Loucy (cell line): Measurements from ENCODE around the gene AJAP1.

ENCODE experiments used
- CTCF ChIP-seq: fragments of 200-600 bp; sonication (generic); conservative IDR thresholded peaks from 2 replicates; pipeline ENCODE4 v1.5.1; 2014; ENCODE audit warnings: mild to moderate bottlenecking, antibody characterized with exemption, low read length
- EZH2phosphoT487 ChIP-seq: fragments of 200-600 bp; IDR thresholded peaks from 2 replicates; pipeline ENCODE4 v1.6.1; 2018; ENCODE audit warnings: antibody characterized with exemption, mild to moderate bottlenecking, moderate library complexity, borderline replicate concordance

DNA sequence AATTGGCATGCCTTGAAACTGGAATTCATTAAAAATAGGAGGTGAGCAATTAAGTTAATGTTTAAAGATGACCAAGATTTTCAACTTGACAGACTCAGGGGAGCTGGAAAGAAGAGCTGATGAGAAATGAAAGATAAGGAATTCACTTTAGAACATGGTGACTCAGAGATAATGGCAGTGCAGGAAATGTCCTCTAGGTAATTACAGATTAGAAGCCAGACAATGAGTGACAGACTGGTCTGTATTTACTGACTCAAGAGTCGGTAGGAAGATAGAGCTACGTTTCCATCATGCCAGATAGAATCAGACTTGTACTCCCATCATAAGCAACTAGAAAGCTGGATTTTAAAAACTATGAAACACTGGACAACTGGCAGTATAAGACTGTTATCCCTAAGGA is 151.6 kb downstream of the AJAP1 start:
- TF ChIP-seq CTCF, result no peak
- TF ChIP-seq EZH2phosphoT487, result no peak
